Suprapubic skin (tissue), 4 donors: ENCODE data around the gene NPBWR2. TPM values are rescaled to one million over a fixed set of nuclear protein-coding genes. Genes with fewer than 3 reads are reported as not detected.

Experiments used
- DNase-seq, 2 donors: peaks; one replicate each; pipeline ENCODE4 v3.0.0-alpha.2; 2019; ENCODE audit warnings: low spot score in 2 of 2
- H3K27ac ChIP-seq: fragments of 200-600 bp; sonication (generic); one replicate; pipeline ENCODE4 v1.5.1; 2019
- H3K27me3 ChIP-seq: fragments of 200-600 bp; sonication (generic); one replicate; pipeline ENCODE4 v1.5.1; 2019
- H3K36me3 ChIP-seq: fragments of 200-600 bp; sonication (generic); one replicate; pipeline ENCODE4 v1.5.1; 2019
- H3K4me1 ChIP-seq: fragments of 200-600 bp; sonication (generic); one replicate; pipeline ENCODE4 v1.5.1; 2019
- H3K4me3 ChIP-seq: fragments of 200-600 bp; sonication (generic); one replicate; pipeline ENCODE4 v1.5.1; 2019; ENCODE audit warnings: mild to moderate bottlenecking
- H3K9me3 ChIP-seq: fragments of 200-600 bp; sonication (generic); one replicate; pipeline ENCODE4 v1.5.1; 2019
- CTCF ChIP-seq, 2 donors: fragments of 200-600 bp in 1 of 2; fragments of 450-650 bp in 1 of 2; sonication (generic) in 1 of 2; IDR thresholded peaks; one replicate each; pipeline ENCODE4 v1.5.1; 2016 to 2019; ENCODE audit warnings: antibody characterized with exemption in 2 of 2, mild to moderate bottlenecking in 1 of 2, moderate library complexity in 1 of 2
- EP300 ChIP-seq: sonication (generic); formaldehyde crosslinking; IDR thresholded peaks from one replicate; pipeline ENCODE4 v1.6.1; 2017; ENCODE audit warnings: antibody characterized with exemption
- POLR2A ChIP-seq, 2 donors: fragments of 450-650 bp; IDR thresholded peaks; one replicate each; pipeline ENCODE4 v1.6.1; 2017; ENCODE audit warnings: antibody characterized with exemption in 2 of 2, mild to moderate bottlenecking in 2 of 2, moderate library complexity in 2 of 2
- POLR2AphosphoS5 ChIP-seq, 3 donors: sonication (generic); formaldehyde crosslinking; IDR thresholded peaks; one replicate each; pipeline ENCODE4 v1.6.1; 2017; ENCODE audit warnings: antibody characterized with exemption in 3 of 3
- WGBS: methylation state at CpG from one replicate; pipeline ENCODE4 v1.1.5; 2018; 5-methylcytosine and 5-hydroxymethylcytosine counted together
- total RNA-seq, 4 donors: library from RNA; depleted of rRNA; stranded (reverse); fragments of >200 nt; gene quantifications; one replicate each; pipeline ENCODE4 v1.1.0, GENCODE V29; 2016

Gene NPBWR2
- total RNA-seq, 4 donors from 2014 or later: not detected

- no peak for DNase-seq
- Histone ChIP-seq H3K9me3 (no peaks in the 10 kb centered on the region), H3K4me3 (no peak overlapping the region), H3K27me3 (peaks cover 67% of the 10 kb centered on the region), H3K36me3 (no peaks in the 10 kb centered on the region), H3K27ac (no peak overlapping the region), H3K4me1 (peaks cover 14% of the 10 kb centered on the region)
- 92% methylated on average over 39 of the region's 39 CpGs for WGBS
- TF ChIP-seq EP300 (no peak), CTCF (IDR thresholded peaks at IDR 0.05) (no peak)
Measured at GRCh38 chr20:64105846-64106434, 1.4 kb downstream of the NPBWR2 start.

GRCh38 chr20:64104667-64105451 is 2.5 kb downstream of the NPBWR2 start:
- Histone ChIP-seq H3K4me1 (peaks cover 14% of the 10 kb centered on the region), H3K27me3 (peaks cover 77% of the 10 kb centered on the region), H3K36me3 (no peaks in the 10 kb centered on the region), H3K27ac (no peak overlapping the region), H3K9me3 (no peaks in the 10 kb centered on the region), H3K4me3 (no peak overlapping the region)
- TF ChIP-seq CTCF (IDR thresholded peaks at IDR 0.05) (no peak), EP300 (no peak), POLR2A (IDR thresholded peaks at IDR 0.05) (no peak), POLR2AphosphoS5 (IDR thresholded peaks at IDR 0.05) (no peak)
- WGBS: 72% methylated on average over 11 of the region's 25 CpGs
- DNase-seq: peak; percentile 21 to 40

- H3K36me3 ChIP-seq: no peaks in the 10 kb centered on the region
- 54% methylated on average over 10 of the region's 20 CpGs for WGBS
- H3K9me3 ChIP-seq: no peaks in the 10 kb centered on the region
- H3K4me3 ChIP-seq: no peak overlapping the region
- H3K27me3 ChIP-seq: peaks cover 75% of the 10 kb centered on the region
- H3K27ac ChIP-seq: no peak overlapping the region
- no peak for TF ChIP-seq POLR2AphosphoS5 (IDR thresholded peaks at IDR 0.05)
- TF ChIP-seq POLR2A (IDR thresholded peaks at IDR 0.05): no peak
- TF ChIP-seq CTCF (IDR thresholded peaks at IDR 0.05): no peak
- TF ChIP-seq EP300: no peak
- peaks cover 14% of the 10 kb centered on the region for H3K4me1 ChIP-seq
- peak; percentile 47 to 72 for DNase-seq
Measured at GRCh38 chr20:64103871-64104666, 3.3 kb downstream of the NPBWR2 start.

GRCh38 chr20:64102647-64103354 is 4.6 kb downstream of the NPBWR2 start:
- Histone ChIP-seq H3K9me3 (no peaks in the 10 kb centered on the region), H3K36me3 (no peaks in the 10 kb centered on the region), H3K27me3 (peaks cover 70% of the 10 kb centered on the region), H3K27ac (no peak overlapping the region), H3K4me1 (peaks cover 14% of the 10 kb centered on the region), H3K4me3 (peak overlapping the region; percentile 46)
- TF ChIP-seq POLR2AphosphoS5 (IDR thresholded peaks at IDR 0.05) (no peak), CTCF (IDR thresholded peaks at IDR 0.05) (no peak), POLR2A (IDR thresholded peaks at IDR 0.05) (no peak), EP300 (no peak)
- WGBS: 61% methylated on average over 8 of the region's 30 CpGs
- no peak for DNase-seq
